ENCODE data around the gene CCDC172. TPM values are rescaled to one million over a fixed set of nuclear protein-coding genes. Genes with fewer than 3 reads are reported as not detected.

CCDC172 gene
- total and polyA plus RNA-seq, 9 donors: not detected

DNA sequence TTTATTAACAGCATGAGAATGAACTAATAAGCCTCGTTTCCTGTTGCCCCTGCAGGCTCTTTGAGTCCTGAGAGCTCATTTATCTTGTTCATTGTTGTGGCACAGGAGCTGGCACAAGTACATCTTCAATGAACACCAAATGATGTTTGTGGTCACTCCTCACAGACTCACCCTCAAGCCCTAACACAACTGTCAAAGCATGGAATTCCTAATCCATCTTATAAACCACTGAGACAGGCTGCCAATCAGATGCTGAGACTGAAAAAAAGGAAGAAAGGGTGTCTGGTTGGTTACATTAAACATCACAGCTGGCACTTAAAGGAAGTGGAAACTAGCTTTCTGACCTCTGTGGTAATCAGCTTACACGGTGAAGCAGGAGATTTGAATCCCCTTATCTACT is 7.7 kb upstream of the CCDC172 start:
- TF ChIP-seq, protein P1, sequence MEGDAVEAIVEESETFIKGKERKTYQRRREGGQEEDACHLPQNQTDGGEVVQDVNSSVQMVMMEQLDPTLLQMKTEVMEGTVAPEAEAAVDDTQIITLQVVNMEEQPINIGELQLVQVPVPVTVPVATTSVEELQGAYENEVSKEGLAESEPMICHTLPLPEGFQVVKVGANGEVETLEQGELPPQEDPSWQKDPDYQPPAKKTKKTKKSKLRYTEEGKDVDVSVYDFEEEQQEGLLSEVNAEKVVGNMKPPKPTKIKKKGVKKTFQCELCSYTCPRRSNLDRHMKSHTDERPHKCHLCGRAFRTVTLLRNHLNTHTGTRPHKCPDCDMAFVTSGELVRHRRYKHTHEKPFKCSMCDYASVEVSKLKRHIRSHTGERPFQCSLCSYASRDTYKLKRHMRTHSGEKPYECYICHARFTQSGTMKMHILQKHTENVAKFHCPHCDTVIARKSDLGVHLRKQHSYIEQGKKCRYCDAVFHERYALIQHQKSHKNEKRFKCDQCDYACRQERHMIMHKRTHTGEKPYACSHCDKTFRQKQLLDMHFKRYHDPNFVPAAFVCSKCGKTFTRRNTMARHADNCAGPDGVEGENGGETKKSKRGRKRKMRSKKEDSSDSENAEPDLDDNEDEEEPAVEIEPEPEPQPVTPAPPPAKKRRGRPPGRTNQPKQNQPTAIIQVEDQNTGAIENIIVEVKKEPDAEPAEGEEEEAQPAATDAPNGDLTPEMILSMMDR (IDR thresholded peaks at IDR 0.05): no peak
- TF ChIP-seq POLR2A (IDR thresholded peaks at IDR 0.05) (no peak), EP300 (IDR thresholded peaks at IDR 0.05) (no peak)
- H3K4me1 ChIP-seq (ENCODE audit: insufficient read depth): no peaks in the 10 kb centered on the region
- 28 to 33% (median 30%) methylated on average over 2 of the region's 2 CpGs for WGBS, 3 donors
- no peak for DNase-seq
- no peak overlapping the region for H3K4me3 ChIP-seq
- no peaks in the 10 kb centered on the region for H3K36me3 ChIP-seq
- intact Hi-C loops (cut with DNase I): no loop called here
- no peaks in the 10 kb centered on the region for H3K9me3 ChIP-seq
- no peak overlapping the region for H3K27ac ChIP-seq
- H3K27me3 ChIP-seq: no peaks in the 10 kb centered on the region

DNA sequence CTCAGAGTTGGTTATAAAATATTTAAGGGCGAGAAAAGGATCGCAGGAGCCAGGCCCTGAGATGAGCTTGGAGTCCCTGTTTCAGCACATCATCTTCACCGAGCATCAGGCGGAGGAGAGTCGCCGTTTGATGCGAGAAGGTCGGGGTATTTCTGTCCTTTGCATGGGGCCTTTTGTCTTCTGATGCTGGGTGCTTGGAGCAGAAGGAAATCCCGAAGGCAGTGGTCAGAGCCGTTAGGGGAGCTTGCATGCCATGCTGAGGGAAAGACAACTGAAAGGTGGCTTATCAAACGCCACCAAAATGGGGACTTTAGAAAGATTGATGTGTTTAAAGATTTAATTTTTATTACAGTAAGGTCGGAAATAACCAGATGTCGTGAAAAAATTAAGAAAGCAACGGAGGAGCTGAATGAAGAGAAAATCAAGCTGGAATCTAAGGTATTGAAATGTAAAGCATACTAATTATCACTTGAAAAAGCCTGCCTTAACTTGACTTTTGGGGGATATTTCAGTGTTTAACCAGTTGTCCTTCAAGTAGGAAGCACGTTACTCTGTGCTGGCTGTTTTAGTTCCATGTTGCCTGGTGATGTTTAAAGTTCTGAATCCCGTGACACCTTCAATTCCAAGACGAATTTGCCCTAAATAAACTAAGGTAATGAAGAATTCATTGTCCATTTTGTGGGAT is 845 bp downstream of the CCDC172 start:
- intact Hi-C loops (cut with DNase I): no loop called here
- no peak for DNase-seq
- Histone ChIP-seq H3K4me1 (ENCODE audit: insufficient read depth) (no peaks in the 10 kb centered on the region), H3K4me3 (no peak overlapping the region), H3K9me3 (no peaks in the 10 kb centered on the region), H3K27ac (no peak overlapping the region), H3K36me3 (no peaks in the 10 kb centered on the region), H3K27me3 (no peaks in the 10 kb centered on the region)
- TF ChIP-seq, protein P1 (IDR thresholded peaks at IDR 0.05): no peak
- TF ChIP-seq EP300 (IDR thresholded peaks at IDR 0.05) (no peak), POLR2A (IDR thresholded peaks at IDR 0.05) (no peak)
- WGBS, 3 donors: 59 to 62% (median 61%) methylated on average over 17 of the region's 17 CpGs

DNA sequence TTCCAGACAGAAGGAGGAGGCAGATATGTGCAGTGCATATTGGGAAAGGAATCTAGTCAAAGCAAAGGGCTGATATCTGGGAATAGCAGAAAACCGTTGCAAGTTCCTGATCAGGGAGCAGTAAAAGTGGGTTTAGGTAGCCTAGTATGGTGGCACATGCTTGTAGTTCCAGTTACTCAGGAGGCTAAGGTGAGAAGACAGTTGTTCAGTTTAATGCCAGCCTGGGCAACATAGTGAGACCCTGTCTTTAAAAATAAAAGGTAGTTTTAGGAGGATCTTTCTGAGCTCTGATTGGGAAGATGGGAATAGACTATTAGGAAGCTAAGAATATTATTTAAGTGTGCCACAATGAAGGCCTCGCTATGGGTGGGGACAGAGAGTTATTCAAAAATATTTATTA is 1.7 kb downstream of the CCDC172 start:
- no peak for DNase-seq
- Histone ChIP-seq H3K36me3 (no peaks in the 10 kb centered on the region), H3K4me1 (ENCODE audit: insufficient read depth) (no peaks in the 10 kb centered on the region), H3K4me3 (no peak overlapping the region), H3K9me3 (no peaks in the 10 kb centered on the region), H3K27me3 (no peaks in the 10 kb centered on the region), H3K27ac (no peak overlapping the region)
- WGBS, 3 donors: 77 to 89% (median 82%) methylated on average over 2 of the region's 2 CpGs
- intact Hi-C loops (cut with DNase I): no loop called here
- TF ChIP-seq POLR2A (IDR thresholded peaks at IDR 0.05) (no peak), EP300 (IDR thresholded peaks at IDR 0.05) (no peak)
- TF ChIP-seq, protein P1 (IDR thresholded peaks at IDR 0.05): no peak

DNA sequence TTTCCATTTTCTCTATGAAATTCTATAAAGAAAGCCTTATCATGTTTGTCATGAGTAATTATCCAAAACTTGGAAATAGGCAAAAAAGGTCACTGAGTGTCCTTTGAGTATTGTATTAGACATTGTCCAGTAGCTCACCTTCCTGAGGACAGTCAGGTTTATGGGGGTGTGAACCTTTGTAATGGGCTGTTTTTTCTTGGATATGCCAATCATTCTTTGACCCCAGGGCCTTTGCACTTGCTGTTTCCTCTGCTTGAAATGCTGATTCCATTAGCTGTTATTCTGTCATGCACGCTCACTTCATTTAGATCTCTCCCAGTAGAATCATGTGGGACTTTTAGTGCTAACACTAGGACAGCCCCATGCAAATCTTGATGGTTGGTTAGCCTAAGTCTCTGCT is 4.9 kb downstream of the CCDC172 start:
- intact Hi-C loops (cut with DNase I): no loop called here
- TF ChIP-seq POLR2A (IDR thresholded peaks at IDR 0.05): no peak
- TF ChIP-seq EP300 (IDR thresholded peaks at IDR 0.05): no peak
- TF ChIP-seq, protein P1 (IDR thresholded peaks at IDR 0.05): no peak
- Histone ChIP-seq H3K36me3 (no peaks in the 10 kb centered on the region), H3K4me1 (ENCODE audit: insufficient read depth) (no peaks in the 10 kb centered on the region), H3K4me3 (no peak overlapping the region), H3K9me3 (no peaks in the 10 kb centered on the region), H3K27me3 (no peaks in the 10 kb centered on the region), H3K27ac (no peak overlapping the region)
- no peak for DNase-seq
- 93 to 100% (median 93%) methylated on average over 1 of the region's 1 CpG for WGBS, 3 donors

Measured in ovary (tissue), 9 donors.